SH-SY5Y (cell line): ENCODE results near the gene FAM83F.

Experiments
- GATA2 ChIP-seq: IDR thresholded peaks from 2 replicates; pipeline ENCODE4 v1.6.1; 2011; ENCODE audit warnings: mild to moderate bottlenecking, low read depth, low read length
- GATA3 ChIP-seq: IDR thresholded peaks from 2 replicates; pipeline ENCODE4 v1.6.1; 2011; ENCODE audit warnings: low read depth, mild to moderate bottlenecking, low read length, moderate library complexity

GRCh38 chr22:39946503-39947219 lies 48.1 kb upstream of the FAM83F start:
- no peak for TF ChIP-seq GATA3
- no peak; the same call in 1 of the 2 replicates for TF ChIP-seq GATA2
